NCI-H1092 (cell line): ENCODE data around the gene PPM1L.

Source experiments
- DNase-seq: peaks from one replicate; lab custom pipeline; 2025; lab: John Stamatoyannopoulos, UW

PPM1L gene

DNA sequence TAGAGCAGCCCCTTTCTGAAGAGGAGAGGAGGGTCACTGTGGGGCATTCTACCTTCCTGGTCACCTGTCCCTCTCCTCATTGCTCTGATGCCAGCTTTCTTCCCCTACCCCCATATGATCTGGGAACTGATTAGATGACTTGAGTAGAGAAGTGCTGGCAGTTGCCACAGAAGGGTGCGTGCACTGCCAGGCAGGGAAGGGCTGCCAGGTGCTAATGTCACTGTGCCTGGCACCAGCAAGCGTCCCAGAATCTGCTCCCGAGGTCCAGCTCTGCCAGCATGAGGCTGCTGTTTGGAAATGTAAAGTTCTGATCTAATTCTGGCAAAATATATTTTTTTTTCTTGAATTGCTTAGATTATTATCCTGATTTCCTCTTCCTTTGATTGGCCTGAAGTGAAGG lies 52.8 kb downstream of the PPM1L start:
- DNase-seq = peak; percentile 14

DNA sequence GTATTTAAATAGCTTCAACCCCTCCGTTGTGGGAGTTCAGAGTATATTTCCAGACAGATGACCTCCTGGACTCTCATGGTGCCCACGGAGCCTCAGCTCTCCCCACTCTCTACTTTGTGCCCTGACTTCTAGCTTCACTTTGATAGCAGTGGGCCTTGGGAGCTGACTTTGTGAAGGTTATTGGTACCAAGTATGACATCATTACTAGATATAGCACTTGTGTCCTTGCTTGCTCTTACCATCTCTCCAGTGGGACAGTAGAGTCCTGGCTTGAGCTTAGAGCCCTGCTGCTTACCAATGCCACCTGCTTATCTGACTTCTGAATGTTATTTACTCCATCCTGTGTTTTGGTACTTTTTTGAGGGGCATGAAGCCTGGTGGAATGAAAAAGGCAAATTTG lies 53.4 kb downstream of the PPM1L start:
- no peak for DNase-seq

DNA sequence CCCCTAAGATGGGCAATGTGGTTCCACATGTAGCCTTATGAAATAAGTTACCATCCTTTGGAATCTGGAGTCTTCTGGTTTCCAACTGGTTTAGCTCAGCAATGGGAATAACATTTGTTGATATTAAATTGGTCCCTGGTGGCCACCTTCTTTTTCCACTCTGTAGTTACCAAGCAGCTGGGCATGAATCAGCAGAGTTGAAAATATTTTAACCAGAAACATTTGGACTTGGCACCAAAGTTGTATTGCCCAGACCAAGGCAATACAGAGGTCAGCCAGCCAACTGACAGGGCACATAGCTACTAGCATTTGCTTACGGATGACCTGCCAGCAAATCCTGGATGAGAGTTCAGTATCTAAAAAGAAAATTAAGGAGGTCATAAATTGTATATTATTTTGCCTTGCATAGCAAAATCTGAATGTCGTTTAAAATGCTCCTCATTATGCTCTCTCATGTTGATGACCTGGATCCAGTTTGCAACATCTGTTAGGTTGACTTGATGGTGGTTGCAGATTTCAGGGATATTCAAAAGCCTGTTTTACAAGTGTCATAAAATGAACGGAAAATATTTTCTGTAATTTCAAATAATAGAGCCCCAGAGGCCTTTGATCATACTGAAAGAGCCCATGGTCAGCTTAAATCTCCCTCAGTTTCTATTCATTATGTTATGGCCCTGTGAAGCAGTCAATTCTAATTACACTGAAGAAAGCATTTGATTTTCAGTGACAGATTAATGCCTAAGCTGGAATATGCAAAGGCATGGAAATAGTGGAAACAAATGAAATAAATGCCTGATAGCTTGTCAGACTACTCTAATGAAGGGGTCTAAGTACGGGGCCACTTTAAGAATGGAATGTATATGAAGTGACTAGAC lies 54.6 kb downstream of the PPM1L start:
- DNase-seq = no peak

DNA sequence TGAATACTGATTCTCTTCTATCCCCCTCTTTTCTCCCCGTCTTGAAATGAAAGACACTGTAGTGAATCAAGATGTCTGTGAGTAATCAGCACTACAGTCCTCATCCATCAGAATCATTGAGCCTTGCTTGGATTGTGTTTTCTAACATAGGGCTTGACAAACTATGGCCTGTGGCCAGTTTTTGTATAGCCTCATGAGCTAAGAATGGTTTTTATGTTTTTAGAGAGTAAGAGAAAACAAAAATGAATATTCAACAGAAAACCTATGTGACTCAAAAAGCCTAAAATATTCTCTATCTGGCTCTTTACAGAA lies 55.2 kb downstream of the PPM1L start:
- no peak for DNase-seq

DNA sequence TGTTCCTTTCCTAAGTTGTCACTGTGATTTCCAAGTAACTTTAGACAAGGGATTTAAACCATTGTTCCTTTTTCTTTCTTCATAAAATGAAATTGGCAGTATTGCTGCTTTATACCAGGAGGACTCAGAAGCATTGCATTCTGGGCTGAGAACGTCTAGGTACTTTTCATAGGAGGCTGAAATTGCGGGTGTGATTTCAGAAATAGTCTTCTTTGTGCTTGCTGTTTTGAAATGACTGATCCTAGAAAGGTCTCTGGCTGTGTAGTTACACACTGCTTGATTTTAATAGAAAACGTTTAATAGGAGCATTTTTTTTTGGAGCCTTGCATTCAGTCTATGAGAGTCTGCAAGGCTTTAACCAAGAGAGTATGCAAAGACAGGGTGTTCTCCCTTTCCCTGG lies 56.3 kb downstream of the PPM1L start:
- DNase-seq = no peak

DNA sequence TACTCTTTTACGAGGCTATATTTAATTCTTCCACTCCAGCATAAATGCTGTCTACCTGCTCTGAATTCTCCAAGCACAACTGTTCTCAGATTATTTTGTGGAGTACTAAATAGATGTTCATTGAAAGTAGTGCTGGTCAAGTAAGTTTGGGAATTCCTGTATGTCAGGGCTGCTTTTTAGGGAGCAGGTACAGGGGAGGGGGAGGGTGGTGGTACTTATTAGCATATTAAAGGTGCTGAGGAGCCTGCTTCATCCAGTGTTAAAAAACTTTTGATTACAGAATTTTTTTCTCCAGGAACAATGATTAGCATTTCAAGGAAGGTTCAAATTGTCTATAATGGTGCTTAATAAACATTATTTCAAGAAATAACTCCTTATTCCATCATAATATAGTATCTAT lies 59.2 kb downstream of the PPM1L start:
- DNase-seq = no peak

DNA sequence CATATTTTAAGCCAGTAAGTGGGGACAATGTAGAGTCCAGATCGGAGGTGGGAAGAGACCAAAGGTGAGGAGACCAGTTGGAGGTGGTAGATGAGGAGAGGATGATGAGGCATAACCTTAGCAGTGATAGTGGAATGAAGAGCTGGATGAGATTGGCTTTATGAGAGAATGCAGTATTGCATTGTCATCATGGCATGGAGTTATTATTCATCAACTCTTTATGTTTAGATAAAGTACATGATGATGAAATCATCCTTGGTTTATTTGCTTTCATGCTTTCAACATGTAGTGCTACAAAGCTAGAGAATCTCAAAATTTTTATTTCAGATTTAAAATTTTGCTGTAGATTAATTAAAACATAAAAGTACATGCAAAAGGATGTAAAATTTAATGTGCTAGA lies 64.0 kb downstream of the PPM1L start:
- no peak for DNase-seq

DNA sequence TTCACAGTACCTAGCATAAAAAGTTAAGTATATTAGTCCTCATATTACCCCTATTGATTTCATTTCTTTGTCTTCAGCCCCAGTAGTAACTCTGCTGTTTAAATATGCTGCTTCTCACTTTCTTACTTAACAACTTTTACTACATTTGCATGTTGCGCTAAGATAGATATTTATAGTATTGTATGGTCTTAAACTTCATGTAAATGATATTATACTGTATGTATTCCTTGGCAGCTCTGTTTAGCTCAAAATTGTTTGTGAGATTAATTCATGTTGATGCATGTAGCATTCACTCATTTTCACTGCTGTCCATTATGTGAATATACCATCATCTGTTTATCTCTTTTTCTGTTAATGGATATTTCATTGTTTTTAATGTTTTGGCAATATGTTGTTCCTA lies 64.4 kb downstream of the PPM1L start:
- no peak for DNase-seq

DNA sequence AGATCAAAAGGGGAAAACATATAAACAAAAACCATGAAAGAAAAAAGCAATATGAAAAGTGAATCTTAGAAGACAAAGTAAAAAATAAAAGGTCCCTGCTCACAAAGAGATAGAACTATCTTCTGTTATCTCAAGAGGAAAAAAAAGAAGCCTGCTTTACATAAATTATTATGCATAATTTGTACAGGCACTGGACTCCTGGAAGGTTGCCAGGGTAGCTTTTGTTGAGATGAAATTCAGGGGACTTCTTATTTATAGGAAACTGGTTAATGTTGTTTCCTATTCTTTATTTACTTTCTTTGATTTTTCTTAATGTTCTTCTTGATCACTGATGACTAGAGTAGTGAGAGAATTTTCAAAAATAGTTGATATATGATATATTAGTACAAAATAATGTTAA lies 66.9 kb downstream of the PPM1L start:
- DNase-seq = no peak

DNA sequence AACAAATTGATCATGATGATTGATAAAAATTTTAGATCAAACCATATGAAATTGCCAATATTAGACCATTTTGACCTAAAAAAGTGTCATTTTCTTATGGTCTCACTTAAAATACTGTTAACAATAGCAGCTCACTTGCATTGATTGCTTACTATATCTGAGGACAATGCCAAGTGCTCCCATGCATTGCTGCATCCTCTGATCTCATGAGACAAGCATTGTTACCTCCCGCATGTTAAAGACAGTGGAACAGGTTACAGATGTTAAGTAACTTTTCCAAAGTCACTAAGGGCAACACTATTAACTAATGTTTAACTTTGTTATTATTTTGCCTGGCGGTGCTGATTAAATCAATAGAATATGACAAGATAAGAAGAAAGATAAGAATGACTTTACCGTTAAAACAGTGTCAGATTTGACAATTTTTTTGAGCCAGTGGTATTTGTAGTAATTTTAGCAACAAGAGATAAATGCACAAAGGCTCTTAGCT lies 69.3 kb downstream of the PPM1L start:
- no peak for DNase-seq

DNA sequence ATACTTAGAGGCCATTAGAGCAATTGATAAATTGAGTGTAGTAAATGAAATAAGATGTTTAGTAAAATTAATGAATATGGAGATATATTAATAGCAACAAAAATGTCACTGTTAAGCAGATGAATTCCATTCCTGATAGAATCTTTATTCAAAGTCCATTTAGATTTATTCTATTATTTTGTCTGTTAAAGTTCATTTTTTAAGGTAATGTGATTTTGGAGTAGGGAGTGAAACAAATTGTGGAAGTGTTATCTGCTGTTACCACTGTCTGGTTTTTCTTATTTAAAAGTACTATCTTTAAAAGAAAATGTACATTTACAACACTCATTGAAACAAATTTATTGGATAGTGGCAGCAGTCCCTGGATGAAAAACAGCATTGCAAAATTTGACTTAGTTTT lies 70.4 kb downstream of the PPM1L start:
- DNase-seq = no peak

DNA sequence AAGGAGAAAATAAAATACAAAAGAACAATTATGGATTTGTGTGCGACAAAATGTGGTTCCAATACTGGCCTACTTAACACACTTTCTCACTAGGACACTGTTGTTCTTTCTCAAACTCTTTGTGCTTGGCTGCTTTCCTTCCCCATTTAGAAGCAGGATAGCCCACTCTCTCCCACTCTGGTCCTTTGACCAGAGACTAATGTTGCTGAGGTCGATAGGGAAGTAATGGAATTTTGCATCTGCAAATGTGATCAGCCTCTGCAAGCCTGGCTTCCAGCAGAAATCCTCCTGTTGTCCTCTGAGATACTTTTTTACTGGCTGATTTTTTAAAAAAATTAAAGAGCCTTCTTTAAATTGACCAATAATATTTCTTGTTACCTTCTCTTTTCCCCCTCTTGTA lies 71.0 kb downstream of the PPM1L start:
- no peak for DNase-seq

DNA sequence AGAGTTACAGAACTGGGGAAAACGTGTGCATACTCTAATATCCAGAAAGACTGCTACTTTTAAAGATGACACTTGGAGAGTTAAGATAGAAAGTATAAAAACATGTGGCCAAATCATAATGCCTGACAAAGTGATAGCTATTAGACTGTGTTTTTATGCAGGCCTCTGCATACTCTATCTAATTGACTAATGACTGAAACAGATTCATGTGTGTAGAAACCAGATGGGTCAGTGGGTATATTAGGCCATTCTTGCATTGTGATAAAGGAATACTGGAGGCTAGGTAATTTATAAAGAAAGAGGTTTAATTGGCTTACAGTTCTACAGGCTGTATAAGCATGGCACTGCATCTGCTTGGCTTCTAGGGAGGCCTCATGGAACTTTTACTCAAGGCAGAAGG lies 71.5 kb downstream of the PPM1L start:
- no peak for DNase-seq

DNA sequence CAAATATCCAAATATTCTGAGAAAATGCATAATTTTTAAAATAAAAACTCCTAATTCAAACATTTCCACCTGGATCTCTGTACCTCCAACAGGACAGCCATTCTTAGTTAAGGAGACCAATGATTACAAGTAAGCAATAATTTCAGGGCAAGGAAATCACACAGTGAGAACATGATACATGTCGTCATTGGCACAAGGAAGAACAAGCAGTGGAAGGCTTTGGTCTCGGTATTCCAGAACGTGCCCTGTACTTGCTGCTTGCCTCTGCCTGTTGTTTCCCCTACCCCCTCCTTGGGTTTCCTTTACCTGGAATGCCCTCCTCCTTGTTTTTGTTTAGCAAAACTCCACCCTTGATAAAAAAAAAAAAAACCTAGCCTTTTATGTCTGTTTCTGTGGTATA lies 72.8 kb downstream of the PPM1L start:
- DNase-seq = no peak

DNA sequence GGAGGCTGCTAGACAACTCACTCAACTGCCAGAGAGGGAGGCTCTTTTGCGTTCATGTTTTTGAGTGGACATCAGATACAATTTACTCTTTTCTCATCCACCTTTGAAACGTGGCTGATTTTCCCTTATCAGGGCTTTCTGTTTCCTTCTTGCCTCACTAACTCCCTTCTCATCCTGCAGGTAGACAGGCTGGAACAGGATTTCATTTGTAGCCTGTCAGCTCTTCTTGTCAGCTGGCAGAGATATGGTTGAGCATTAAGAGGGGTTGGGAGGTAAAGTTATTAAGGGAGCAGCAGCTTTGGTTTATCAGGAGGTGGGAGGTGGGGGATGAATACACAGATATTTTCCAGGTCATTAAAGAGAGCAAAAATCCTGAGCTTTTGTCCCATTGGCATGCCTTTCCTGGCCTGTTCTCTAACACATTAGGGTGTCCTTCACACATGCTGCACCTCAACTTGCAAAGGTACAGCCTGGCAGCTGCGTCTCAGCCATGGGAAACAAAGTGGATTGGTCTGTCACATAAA lies 73.5 kb downstream of the PPM1L start:
- DNase-seq = no peak

DNA sequence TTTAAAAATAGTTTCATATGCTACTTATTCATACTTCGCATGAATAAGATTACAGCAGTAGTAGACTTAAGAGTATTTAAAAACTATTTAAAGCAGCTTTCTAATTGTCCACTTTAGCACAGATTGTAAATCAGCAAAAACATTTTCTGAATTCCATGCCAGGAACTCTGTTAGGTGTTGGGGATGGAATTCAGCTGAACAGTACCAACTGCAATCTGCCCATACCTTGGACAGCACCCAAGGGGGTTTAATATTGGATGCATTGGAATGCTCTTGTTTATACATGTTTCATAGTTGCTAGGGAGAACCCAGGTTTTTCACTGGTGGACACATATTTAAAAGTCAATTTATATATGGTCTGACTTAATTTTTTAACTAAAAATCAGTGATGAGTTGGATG lies 74.8 kb downstream of the PPM1L start:
- no peak for DNase-seq

DNA sequence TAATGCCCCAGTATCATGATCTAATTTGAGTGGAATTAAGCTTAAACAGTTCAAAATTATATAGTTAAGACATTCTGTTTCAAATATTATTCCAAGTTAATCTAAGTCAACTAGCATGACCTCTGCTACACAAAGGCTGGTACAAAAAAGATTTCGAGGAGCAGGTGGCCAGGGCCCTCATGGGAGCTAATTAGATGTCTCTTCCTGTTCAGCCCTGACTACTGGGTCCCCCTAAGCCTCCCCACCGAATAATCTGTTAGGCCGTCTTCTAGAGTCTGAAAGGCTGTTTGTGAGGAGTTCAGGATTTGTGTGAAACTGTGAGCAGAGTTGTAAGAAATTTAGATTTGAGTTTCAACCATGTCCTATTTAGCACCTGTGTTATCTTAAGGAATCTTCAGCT lies 75.4 kb downstream of the PPM1L start:
- no peak for DNase-seq

DNA sequence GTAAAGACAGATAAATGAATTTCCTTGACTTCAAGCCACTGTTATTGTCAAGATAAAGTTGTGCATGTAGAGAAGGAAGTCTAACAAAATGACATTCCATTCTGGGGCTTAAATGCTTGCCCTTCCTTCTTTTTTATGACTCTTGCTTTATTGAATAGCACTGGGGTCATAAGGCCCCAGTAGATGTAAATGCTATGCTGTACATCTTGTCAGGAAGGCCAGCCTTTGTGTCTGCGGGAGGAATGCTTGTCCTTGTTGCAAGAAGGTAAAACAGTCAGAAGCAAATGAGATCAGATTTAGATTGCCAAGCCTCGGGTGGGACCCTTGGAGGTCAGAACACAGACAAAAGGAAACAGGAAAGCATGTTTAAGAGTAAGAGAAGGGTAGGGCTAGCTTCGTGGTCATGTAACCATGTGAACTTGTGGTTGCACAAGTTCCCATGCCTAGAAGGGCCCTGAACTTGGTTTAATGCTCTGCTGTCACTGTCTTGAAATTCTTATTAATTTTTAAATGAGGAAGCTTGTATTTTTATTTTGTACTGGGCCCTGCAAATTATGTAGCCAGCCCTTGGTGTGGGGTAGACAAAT lies 81.5 kb downstream of the PPM1L start:
- DNase-seq = no peak

DNA sequence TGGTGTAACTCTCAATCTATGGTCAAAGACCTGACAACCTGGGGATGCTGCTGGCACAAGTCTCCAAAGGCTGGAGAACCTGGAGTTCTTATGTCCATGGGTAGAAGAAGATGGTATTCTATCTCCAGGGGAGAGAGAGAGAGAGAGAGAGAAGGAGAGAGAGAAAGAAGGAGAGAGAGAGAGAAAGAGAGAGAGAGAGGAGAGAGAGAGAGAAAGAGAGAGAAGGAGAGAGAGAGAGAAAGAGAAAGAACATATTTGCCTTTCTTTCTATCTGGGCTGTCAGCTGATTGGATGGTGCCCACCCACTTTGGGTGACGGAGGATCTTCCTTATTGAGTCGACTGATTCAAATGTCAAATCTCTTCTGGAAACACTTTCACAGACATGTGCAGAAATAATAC lies 84.6 kb downstream of the PPM1L start:
- no peak for DNase-seq

DNA sequence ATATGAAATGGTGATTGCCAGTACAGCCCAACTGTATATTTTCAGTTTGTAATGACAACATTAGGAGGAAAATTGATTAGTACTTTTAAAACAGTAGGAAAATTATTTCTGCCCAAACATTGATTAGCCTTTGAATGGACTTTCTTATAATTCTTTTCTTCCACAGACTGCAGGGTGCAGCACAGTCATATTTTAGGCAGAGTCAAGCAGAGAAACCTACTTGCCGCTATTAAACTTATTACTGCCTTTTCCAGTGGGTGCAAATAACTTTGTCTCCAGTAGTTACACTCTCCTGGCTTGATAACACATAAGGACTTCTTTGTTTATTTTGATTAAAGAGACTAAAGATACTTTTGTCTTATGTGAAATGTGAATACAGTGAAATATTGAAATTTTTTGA lies 85.4 kb downstream of the PPM1L start:
- no peak for DNase-seq

DNA sequence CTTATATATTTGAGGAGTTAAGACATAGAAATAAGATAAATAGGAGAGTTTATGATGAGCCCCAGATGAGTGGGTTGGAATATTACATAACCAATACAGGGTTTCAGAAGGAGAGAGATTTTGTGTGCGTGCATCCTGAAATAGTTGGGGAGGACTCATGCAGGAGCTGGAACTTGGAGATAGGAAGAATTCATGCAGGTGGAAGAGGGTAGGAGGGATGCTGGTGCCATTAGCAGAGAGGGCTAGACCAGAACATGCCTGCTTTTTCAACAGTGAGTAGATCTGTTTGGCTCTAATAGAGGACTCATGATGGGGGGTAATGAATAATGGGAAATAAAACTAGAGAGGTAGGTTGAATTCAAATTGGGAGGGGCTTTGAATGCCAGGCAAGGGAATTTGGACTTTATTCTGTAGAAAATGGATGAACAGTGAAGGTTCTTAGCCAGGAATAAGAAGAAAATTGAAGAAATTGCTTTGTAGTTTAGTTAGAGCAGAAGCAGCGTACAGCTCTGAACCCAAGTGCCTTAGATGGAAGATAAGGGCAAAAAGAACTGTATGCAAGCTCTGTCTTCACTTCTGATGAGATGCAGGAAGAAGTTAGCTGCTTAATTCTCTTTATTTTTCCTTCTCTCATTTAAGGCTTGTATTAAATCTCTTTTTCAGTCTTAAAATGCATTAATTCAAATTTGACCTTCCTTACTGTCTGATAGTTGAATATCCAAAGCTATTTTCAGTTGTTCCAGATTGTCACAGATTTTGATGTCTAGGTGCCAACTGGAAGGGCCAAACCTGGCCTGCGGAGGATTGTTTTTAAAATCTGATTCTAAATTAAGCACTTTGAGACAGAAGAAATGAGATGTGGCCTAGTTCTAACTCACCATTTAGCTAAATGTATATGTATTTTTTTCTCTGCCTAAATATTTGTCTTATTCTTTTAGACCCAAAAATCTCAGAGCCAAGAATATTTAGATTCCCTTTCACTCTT lies 86.3 kb downstream of the PPM1L start:
- no peak for DNase-seq

DNA sequence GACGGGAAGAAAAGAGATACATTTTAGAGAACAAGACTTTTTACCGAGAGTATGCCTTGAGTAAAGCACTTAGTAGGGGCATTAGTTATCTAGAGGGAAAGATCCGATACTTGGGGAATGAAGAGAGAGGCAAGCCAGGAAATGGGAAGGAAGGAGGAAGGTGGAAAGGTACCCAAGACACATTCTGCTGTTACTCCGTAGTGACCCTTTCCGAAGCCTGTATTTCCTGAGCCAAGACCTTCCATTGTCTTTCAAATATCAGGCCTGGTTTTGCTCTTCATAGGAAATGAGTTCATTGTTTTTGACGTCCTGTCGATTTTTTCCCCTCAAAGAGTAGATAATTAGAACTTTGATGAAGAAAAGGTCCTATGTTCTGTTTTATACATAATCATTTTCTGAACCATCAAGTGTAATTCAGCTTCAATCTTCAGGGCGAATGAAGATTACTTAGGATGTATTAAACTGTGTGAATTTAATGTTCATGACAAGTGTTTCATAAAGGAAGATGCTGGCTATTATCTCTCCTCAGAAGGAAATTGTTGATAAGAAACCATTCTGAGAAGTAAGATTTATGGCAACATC lies 95.7 kb downstream of the PPM1L start:
- DNase-seq = no peak
